Keratinocyte (primary cell): ENCODE measurements around the gene NFE2L3. TPM values are rescaled to one million over a fixed set of nuclear protein-coding genes. Genes with fewer than 3 reads are reported as not detected.

ENCODE experiments used
- DNase-seq: peaks from one replicate; pipeline ENCODE4 v3.0.0-alpha.2; 2011; ENCODE audit warnings: low read depth, missing footprints, low spot score
- FAIRE-seq: peaks from 2 replicates; lab custom pipeline; 2011; peaks lifted over from hg19 to GRCh38; lab: Jason Lieb, UNC
- H2AFZ ChIP-seq: 2 replicates; pipeline ENCODE4 v1.6.0; 2012; ENCODE audit warnings: low read length, control low read depth, inconsistent platforms; ENCODE audit not compliant: control insufficient read depth
- H3K27ac ChIP-seq: 2 replicates; pipeline ENCODE4 v1.5.1; 2011; ENCODE audit warnings: low read length; ENCODE audit not compliant: control insufficient read depth, insufficient read depth
- H3K27me3 ChIP-seq: 3 replicates; pipeline ENCODE4 v1.6.0; 2011; ENCODE audit warnings: low read length; ENCODE audit not compliant: control insufficient read depth, insufficient read depth; ENCODE audit errors: extremely low read depth
- H3K36me3 ChIP-seq, 2 experiments: 2 replicates in 1 of 2; 3 replicates in 1 of 2; pipeline ENCODE4 v1.5.1; 2011; ENCODE audit warnings: low read length in 2 of 2, mild to moderate bottlenecking in 1 of 2; ENCODE audit not compliant: control insufficient read depth in 2 of 2, insufficient read depth in 2 of 2; ENCODE audit errors: extremely low read depth in 1 of 2
- H3K4me1 ChIP-seq: 3 replicates; pipeline ENCODE4 v1.5.1; 2011; ENCODE audit warnings: low read length; ENCODE audit not compliant: control insufficient read depth, insufficient read depth; ENCODE audit errors: extremely low read depth
- H3K4me2 ChIP-seq: 3 replicates; pipeline ENCODE4 v1.6.0; 2011; ENCODE audit warnings: low read depth, low read length; ENCODE audit not compliant: control insufficient read depth, insufficient read depth; ENCODE audit errors: extremely low read depth
- H3K4me3 ChIP-seq, 3 experiments: fragments of 200-600 bp in 1 of 3; sonication (generic) in 1 of 3; 2 replicates in 2 of 3; 3 replicates in 1 of 3; pipeline ENCODE4 v1.5.1; 2011 to 2016; ENCODE audit warnings: low read length in 3 of 3, mild to moderate bottlenecking in 3 of 3, control low read depth in 2 of 3, inconsistent platforms in 1 of 3, low read depth in 1 of 3, mixed read lengths in 1 of 3, mixed run types in 1 of 3, moderate library complexity in 1 of 3; ENCODE audit not compliant: control insufficient read depth in 2 of 3, insufficient read depth in 2 of 3; ENCODE audit errors: extremely low read depth in 1 of 3
- H3K79me2 ChIP-seq: 2 replicates; pipeline ENCODE4 v1.6.0; 2012; ENCODE audit warnings: low read length; ENCODE audit not compliant: control insufficient read depth, insufficient read depth
- H3K9ac ChIP-seq: 3 replicates; pipeline ENCODE4 v1.6.0; 2011; ENCODE audit warnings: low read length; ENCODE audit not compliant: control insufficient read depth, insufficient read depth; ENCODE audit errors: extremely low read depth
- H3K9me1 ChIP-seq: 3 replicates; pipeline ENCODE4 v1.6.0; 2011; ENCODE audit warnings: low read length; ENCODE audit not compliant: control insufficient read depth, insufficient read depth; ENCODE audit errors: extremely low read depth
- H3K9me3 ChIP-seq: 2 replicates; pipeline ENCODE4 v1.5.1; 2012; ENCODE audit warnings: low read depth, low read length; ENCODE audit not compliant: control insufficient read depth
- H4K20me1 ChIP-seq: 3 replicates; pipeline ENCODE4 v1.6.0; 2011; ENCODE audit warnings: low read length; ENCODE audit not compliant: control insufficient read depth, insufficient read depth; ENCODE audit errors: extremely low read depth
- CTCF ChIP-seq, 3 experiments: IDR thresholded peaks in 1 of 3; conservative IDR thresholded peaks in 1 of 3; optimal IDR thresholded peaks in 1 of 3; 2 replicates in 2 of 3; 3 replicates in 1 of 3; pipeline versions ENCODE3 to v1.5.1; 2011; ENCODE audit warnings: low read length in 3 of 3, mild to moderate bottlenecking in 3 of 3, moderate library complexity in 2 of 3, control low read depth in 1 of 3, inconsistent platforms in 1 of 3; ENCODE audit not compliant: insufficient read depth in 2 of 3; ENCODE audit errors: extremely low read depth in 1 of 3
- EZH2 ChIP-seq: IDR thresholded peaks from one replicate; pipeline ENCODE4 v1.6.1; 2012; ENCODE audit warnings: inconsistent platforms, mild to moderate bottlenecking, low read length, moderate library complexity
- dilution Hi-C: fragments of 300-500 bp; cut with MboI; formaldehyde crosslinking; loops from one replicate; pipeline ENCODE4 v1.7.0; 2020; ENCODE audit warnings: low sequenced_read_pairs; ENCODE audit not compliant: extremely low pct_ligation_motif_present
- polyA plus RNA-seq, 5 experiments: library from polyadenylated mRNA; depleted of rRNA in 3 of 5; stranded (reverse) in 3 of 5; stranded (forward) in 1 of 5; unstranded in 1 of 5; fragments of >200 nt; gene quantifications; 1 replicate in 1 of 5; 2 replicates in 3 of 5; 3 replicates in 1 of 5; pipeline versions ENCODE4 v1.2.1 to v1.2.3, GENCODE V29; 2011 to 2012; ENCODE audit warnings: missing spikeins in 2 of 5, low read depth in 1 of 5, low replicate concordance in 1 of 5

The NFE2L3 gene
- polyA plus RNA-seq, 1 donor (not counting 4 experiments of a cell fraction or from before 2014, with no cell fraction given) = 17.8 TPM

- no peak for FAIRE-seq
- Histone ChIP-seq H2AFZ (no peak overlapping the region), H3K4me1 (peaks cover 18% of the 10 kb centered on the region), H3K9ac (no peak overlapping the region), H3K27ac (no peak overlapping the region), H3K9me1 (no peaks in the 10 kb centered on the region), H4K20me1 (no peaks in the 10 kb centered on the region), H3K27me3 (no peaks in the 10 kb centered on the region), H3K79me2 (peaks cover 7% of the 10 kb centered on the region), H3K36me3 (no peaks in the 10 kb centered on the region), H3K4me3 (no peak overlapping the region), H3K4me2 (no peak overlapping the region), H3K9me3 (no peaks in the 10 kb centered on the region)
- DNase-seq = no peak
- dilution Hi-C loops = no loop called here
- TF ChIP-seq CTCF (optimal IDR thresholded peaks at IDR 0.05 in 1 of 3, IDR thresholded peaks at IDR 0.05 in 1 of 3, conservative IDR thresholded peaks at IDR 0.05 in 1 of 3; ENCODE audit: extremely low read depth in 1 of 3, insufficient read depth in 2 of 3, low read length in 3 of 3) = no peak
- TF ChIP-seq EZH2 = no peak
Observed at GRCh38 chr7:26149391-26149977, 2.5 kb upstream of the NFE2L3 start.

- no peaks in the 10 kb centered on the region for H3K9me1 ChIP-seq
- no peak overlapping the region for H3K9ac ChIP-seq
- no peaks in the 10 kb centered on the region for H3K9me3 ChIP-seq
- TF ChIP-seq CTCF (optimal IDR thresholded peaks at IDR 0.05 in 1 of 3, IDR thresholded peaks at IDR 0.05 in 1 of 3, conservative IDR thresholded peaks at IDR 0.05 in 1 of 3; ENCODE audit: extremely low read depth in 1 of 3, insufficient read depth in 2 of 3, low read length in 3 of 3) = no peak
- no peak for TF ChIP-seq EZH2
- DNase-seq (no peak), FAIRE-seq (no peak)
- H3K36me3 ChIP-seq = no peaks in the 10 kb centered on the region
- H3K4me2 ChIP-seq = no peak overlapping the region
- dilution Hi-C loops = loop anchor here (10.0 kb wide), 1 partner anchor 276 kb away; no protein-coding TSS in a partner anchor
- H4K20me1 ChIP-seq = no peaks in the 10 kb centered on the region
- peaks cover 34% of the 10 kb centered on the region for H3K4me1 ChIP-seq
- peaks cover 15% of the 10 kb centered on the region for H3K79me2 ChIP-seq
- H3K27ac ChIP-seq = no peak overlapping the region
- H2AFZ ChIP-seq = no peak overlapping the region
- no peak overlapping the region for H3K4me3 ChIP-seq
- H3K27me3 ChIP-seq = no peaks in the 10 kb centered on the region
Observed at GRCh38 chr7:26151096-26151495, 902 bp upstream of the NFE2L3 start.
